GM12892 (cell line): ENCODE results near the gene XYLT2.

Experiments
- POLR2A ChIP-seq: IDR thresholded peaks from 2 replicates; pipeline ENCODE4 v1.6.1; 2011; ENCODE audit warnings: low read depth, low read length, control low read depth
- TAF1 ChIP-seq: IDR thresholded peaks from 2 replicates; pipeline ENCODE4 v1.6.1; 2011; ENCODE audit warnings: low read depth, mild to moderate bottlenecking, control low read depth, low read length, borderline replicate concordance

- no peak for TF ChIP-seq POLR2A
- TF ChIP-seq TAF1, result no peak
Measured at GRCh38 chr17:50298018-50298417, 47.9 kb upstream of the XYLT2 start.
